GM21423 (cell line): ENCODE results near the gene HTR2B.
"Not testable (repeated sequence)": the region's sequence is repeated elsewhere in the genome, so short reads cannot be mapped to it uniquely, and the experiment has no call there.

Experiments used
- ATAC-seq: cut with Tn5 transposase; IDR thresholded peaks from one replicate; pipeline ENCODE4 v1.9.1; 2021; ENCODE audit warnings: mild to moderate bottlenecking, moderate library complexity; ENCODE audit not compliant: unreplicated experiment

The HTR2B gene

GRCh38 chr2:231124838-231125568 lies at the start of gene HTR2B:
Gene HTR2B (minus strand): TSS chr2:231125042. CDS start chr2:231123764, 1,278 bp downstream.
- no peak for ATAC-seq

DNA sequence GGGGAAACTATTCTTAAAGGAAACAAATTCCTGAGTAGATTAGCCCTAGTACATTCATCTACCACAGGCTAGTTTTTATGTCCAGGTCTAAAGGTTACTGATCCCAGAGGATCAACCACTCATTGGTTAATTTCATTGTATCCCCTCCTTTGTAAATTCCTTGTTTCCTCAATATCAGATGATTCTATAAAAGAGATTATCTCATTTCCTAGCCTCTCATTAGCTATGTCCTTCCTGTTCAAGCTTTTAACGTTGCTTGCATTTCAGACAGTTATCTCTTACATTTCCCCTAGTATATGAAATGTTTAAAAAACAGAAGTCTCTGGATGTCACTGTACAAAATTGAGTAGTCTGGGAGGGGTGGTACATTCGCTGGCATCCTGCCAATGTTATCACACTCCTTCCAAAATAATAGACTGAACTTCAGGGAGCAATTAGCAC lies 49.4 kb upstream of the HTR2B start:
- no peak for ATAC-seq

GRCh38 chr2:231172025-231172424 lies 47.2 kb upstream of the HTR2B start:
- ATAC-seq: no peak

DNA sequence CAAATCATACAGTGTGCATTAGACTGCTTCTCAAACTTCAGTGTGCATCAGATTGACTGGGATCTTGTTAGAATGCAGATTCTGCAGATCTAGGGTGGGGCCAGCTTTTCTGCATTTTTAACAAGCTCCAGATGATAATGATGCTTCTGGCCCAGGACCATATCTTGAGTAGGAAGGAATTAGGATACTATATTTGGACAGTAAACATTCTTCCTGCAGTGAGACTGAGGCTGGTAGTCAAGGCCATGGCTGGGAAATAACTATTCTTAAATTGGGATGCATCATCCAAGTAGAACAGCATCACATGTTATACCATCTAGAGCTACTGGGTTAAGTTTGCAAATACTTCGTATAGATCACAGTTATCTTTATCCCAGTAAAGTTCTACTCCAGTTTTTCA lies 45.2 kb upstream of the HTR2B start:
- ATAC-seq: no peak

DNA sequence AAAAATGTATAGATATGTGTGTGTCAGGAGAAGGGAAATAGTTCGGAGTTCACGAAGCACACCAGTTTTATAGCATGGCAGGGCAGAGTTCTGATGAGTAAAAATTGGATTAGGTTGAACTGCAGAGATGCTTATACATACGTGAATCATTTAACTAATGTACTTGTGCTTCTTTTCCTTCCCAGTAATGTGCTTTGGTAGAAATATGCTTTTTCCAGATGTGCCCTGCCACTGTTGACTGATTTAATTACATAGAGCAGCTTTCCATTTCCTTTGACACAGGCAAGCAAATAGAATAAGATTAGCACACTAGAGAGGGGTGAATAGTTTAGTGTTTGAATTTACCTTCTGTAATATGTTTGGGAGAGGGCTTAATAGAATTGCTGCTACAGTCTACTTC lies 44.6 kb upstream of the HTR2B start:
- ATAC-seq: no peak

GRCh38 chr2:231168460-231169139 lies 43.8 kb upstream of the HTR2B start:
- ATAC-seq: no peak

DNA sequence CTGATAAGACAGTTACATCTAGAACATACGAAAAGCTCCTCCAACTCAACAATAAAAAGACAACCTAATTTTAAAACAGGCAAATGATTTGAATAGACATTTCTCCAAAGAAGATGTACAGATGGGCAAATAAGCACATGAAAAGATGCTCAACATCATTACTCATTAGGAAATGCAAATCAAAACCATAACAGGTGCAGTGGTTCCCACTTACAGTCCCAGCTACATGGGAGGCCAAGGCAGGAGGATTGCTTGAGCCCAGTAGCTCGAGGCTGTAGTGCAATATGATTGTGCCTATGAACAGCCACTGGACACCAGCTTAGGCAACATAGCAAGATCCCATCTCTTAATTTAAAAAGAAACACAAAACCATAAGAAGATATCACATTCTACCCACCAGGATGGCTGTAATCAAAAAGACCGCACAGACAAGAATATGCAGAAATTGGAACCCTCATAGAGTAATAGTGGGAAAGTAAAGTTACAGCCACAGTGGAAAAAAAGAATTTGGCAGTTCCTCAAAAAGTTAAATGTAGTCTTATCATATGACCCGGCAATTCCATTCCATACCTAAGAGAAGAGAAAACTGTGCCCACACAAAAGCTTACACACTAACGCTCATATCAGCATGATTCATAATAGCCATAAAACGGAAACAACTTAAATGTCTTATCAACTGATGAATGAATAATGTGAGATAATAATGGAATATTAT lies 43.1 kb upstream of the HTR2B start:
- ATAC-seq: no peak

- no peak for ATAC-seq
These were observed 38.7 kb upstream of the HTR2B start for GRCh38 chr2:231163414-231164095.

- ATAC-seq: no peak
These were observed 38.2 kb upstream of the HTR2B start for GRCh38 chr2:231163011-231163410.

- no peak for ATAC-seq
These were observed 37.1 kb upstream of the HTR2B start for GRCh38 chr2:231161877-231162329.

DNA sequence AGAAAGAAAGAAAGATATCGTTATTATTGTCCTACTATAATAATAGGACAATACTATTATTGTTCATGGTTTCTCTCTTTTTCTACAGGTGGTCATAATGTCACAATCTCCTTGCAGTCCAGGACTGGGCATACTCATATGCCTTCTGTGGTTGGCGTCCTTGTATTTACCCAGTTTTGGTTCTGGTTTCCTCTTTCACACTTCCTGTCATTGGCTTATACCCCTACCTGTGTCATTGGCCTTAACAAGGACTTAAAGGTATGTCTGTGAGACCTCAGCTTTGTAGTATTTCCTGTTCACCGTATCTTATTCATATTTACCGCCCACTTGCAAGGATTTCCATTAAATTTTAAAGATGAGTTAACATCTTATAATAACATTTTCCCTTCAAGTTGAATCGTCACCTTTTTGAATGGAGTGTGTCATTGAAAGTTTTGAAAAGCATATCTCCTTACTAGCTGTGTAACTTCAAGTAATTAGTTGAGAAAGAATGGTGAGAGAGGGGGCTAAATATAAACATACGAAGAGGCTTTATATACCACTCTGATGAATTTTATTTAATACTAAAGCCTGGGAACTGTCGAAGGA lies 36.5 kb upstream of the HTR2B start:
- ATAC-seq: no peak

DNA sequence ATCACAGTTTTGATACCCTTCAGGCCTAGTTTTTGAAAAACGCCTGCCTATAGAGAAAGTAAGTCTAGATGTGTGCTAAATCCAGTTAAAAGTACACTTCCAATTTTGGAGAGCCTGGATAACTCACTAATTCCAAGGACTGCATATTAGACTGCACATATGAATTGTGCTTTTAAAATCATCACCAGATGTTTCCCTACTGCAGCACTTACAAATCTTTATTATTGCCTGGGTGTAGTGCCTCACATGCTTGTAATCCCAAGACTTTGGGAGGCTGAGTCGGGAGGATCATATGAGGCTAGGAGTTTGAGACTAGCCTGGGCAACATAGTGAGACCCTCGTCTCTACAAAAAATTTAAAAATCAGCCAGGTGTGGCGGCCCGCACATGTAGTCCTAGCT lies 35.9 kb upstream of the HTR2B start:
- no peak for ATAC-seq

- ATAC-seq: no peak
These were observed 34.5 kb upstream of the HTR2B start for GRCh38 chr2:231159306-231159705.

GRCh38 chr2:231152800-231153557 lies 28.1 kb upstream of the HTR2B start:
- no peak for ATAC-seq

DNA sequence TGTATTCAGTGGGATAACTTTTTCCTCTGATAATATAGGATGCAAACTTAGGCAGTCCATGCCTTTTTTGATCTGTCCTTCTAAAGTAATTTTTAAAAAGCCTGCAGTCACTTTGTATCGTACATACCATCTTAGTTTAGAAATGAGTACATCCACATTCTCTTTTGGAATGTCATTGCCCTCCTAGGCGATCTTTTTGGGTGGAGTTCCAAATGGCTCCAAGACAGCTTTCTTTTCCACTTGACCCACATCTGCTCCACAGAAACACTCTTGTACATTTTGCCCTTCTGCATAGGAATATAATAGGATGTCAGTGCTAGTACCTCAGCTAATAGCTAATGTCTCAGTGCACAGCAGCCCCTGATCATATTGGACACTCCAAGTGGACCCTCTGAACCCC lies 21.8 kb upstream of the HTR2B start:
- no peak for ATAC-seq

GRCh38 chr2:231144896-231145295 lies 20.1 kb upstream of the HTR2B start:
- no peak for ATAC-seq

GRCh38 chr2:231140808-231141207 lies 16.0 kb upstream of the HTR2B start:
- not testable (repeated sequence) for ATAC-seq

DNA sequence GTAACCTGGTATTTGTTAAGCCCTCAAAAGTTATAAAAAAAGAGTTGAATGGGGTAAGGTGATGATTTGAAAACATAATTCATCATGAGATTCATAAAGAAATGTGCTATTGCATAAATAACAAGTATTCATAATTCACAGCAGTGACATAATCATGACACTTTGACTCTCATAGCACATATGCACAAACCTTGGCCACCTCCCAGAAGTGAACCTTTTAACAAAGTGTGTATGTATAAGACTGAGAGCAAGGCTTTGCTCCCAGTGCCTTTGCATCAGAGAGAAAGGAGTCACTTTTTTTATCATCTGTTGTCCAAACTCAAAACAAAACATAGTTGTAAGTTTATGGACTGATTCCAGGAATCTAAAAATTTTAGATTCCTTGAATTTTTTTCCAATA lies 15.0 kb upstream of the HTR2B start:
- no peak for ATAC-seq

- no peak for ATAC-seq
These were observed 13.9 kb upstream of the HTR2B start for GRCh38 chr2:231138699-231139098.
